ENCODE data around the gene DLGAP5. TPM values are rescaled to one million over a fixed set of nuclear protein-coding genes. Genes with fewer than 3 reads are reported as not detected.

Gene DLGAP5
- polyA plus RNA-seq, 1 experiment = 8.9 TPM

- Histone ChIP-seq H3K4me3 (ENCODE audit: low read depth, low read length) (no peak overlapping the region), H3K27me3 (ENCODE audit: control insufficient read depth, insufficient read depth, low read length) (no peaks in the 10 kb centered on the region), H3K36me3 (ENCODE audit: control insufficient read depth, insufficient read depth, low read length) (peaks cover 20% of the 10 kb centered on the region)
- POLR2A ChIA-PET = interaction anchor here (0.6 to 0.9 kb wide), 2 partner anchors 35 to 46 kb away, joined by 3 to 4 read pairs; no protein-coding TSS in a partner anchor
- no peak for TF ChIP-seq CTCF (IDR thresholded peaks at IDR 0.05; ENCODE audit: insufficient read depth, low read depth, low read length)
- no peak for DNase-seq (ENCODE audit: low read depth)
- CTCF ChIA-PET = interaction anchor here (0.9 to 3.7 kb wide), 9 partner anchors 9 to 58 kb away, joined by 3 to 16 read pairs (median 5); no protein-coding TSS in a partner anchor
These were observed 53.3 kb downstream of the DLGAP5 start for GRCh38 chr14:55138091-55138490.

GRCh38 chr14:55136885-55137786 is 54.2 kb downstream of the DLGAP5 start:
- peak; percentile 30 for TF ChIP-seq CTCF (IDR thresholded peaks at IDR 0.05; ENCODE audit: insufficient read depth, low read depth, low read length)
- ChIA-PET CTCF (interaction anchor here (0.9 to 3.7 kb wide), 10 partner anchors 10 to 57 kb away, joined by 3 to 16 read pairs (median 5); no protein-coding TSS in a partner anchor), POLR2A (interaction anchor here (0.6 to 0.9 kb wide), 2 partner anchors 34 to 45 kb away, joined by 3 to 4 read pairs; no protein-coding TSS in a partner anchor)
- Histone ChIP-seq H3K4me3 (ENCODE audit: low read depth, low read length) (no peak overlapping the region), H3K36me3 (ENCODE audit: control insufficient read depth, insufficient read depth, low read length) (peaks cover 18% of the 10 kb centered on the region), H3K27me3 (ENCODE audit: control insufficient read depth, insufficient read depth, low read length) (no peaks in the 10 kb centered on the region)
- DNase-seq (ENCODE audit: low read depth) = peak; percentile 56

- H3K27me3 ChIP-seq (ENCODE audit: control insufficient read depth, insufficient read depth, low read length) = no peaks in the 10 kb centered on the region
- H3K4me3 ChIP-seq (ENCODE audit: low read depth, low read length) = no peak overlapping the region
- no peak for DNase-seq (ENCODE audit: low read depth)
- ChIA-PET POLR2A (interaction anchor here (0.7 to 1.0 kb wide), 2 partner anchors 33 to 113 kb away, joined by 3 read pairs; no protein-coding TSS in a partner anchor), CTCF (interaction anchor here (0.6 to 3.7 kb wide), 6 partner anchors 15 to 85 kb away, joined by 3 to 16 read pairs (median 5); partner anchors contain the start of gene MAPK1IP1L)
- H3K36me3 ChIP-seq (ENCODE audit: control insufficient read depth, insufficient read depth, low read length) = peaks cover 17% of the 10 kb centered on the region
- no peak for TF ChIP-seq CTCF (IDR thresholded peaks at IDR 0.05; ENCODE audit: insufficient read depth, low read depth, low read length)
These were observed 55.1 kb downstream of the DLGAP5 start for GRCh38 chr14:55136241-55136640.

GRCh38 chr14:55133416-55133815 is 58.0 kb downstream of the DLGAP5 start:
- Histone ChIP-seq H3K27me3 (ENCODE audit: control insufficient read depth, insufficient read depth, low read length) (no peaks in the 10 kb centered on the region), H3K36me3 (ENCODE audit: control insufficient read depth, insufficient read depth, low read length) (0 out of 2 replicates have a peak, but pooled peaks cover 3% of the 10 kb centered on the region), H3K4me3 (ENCODE audit: low read depth, low read length) (no peak overlapping the region)
- POLR2A ChIA-PET = no interaction called here
- TF ChIP-seq CTCF (IDR thresholded peaks at IDR 0.05; ENCODE audit: insufficient read depth, low read depth, low read length) = peak; percentile 38
- CTCF ChIA-PET = interaction anchor here (0.9 to 2.1 kb wide), 8 partner anchors 14 to 82 kb away, joined by 3 to 9 read pairs (median 4); partner anchors contain the start of gene MAPK1IP1L
- DNase-seq (ENCODE audit: low read depth) = no peak

Data from BJ (cell line).